WTC11 (cell line): ENCODE data around the gene FOXL1. TPM values are rescaled to one million over a fixed set of nuclear protein-coding genes. Genes with fewer than 3 reads are reported as not detected.

Source experiments
- ATAC-seq: fragments of 200-7000 bp; cut with Tn5 transposase; 2 replicates; pipeline ENCODE4 v1.10.0; 2021; ENCODE audit warnings: mild to moderate bottlenecking, moderate library complexity
- CTCF ChIA-PET: fragments of 300-600 bp; sonication (Branson Sonifier 250); formaldehyde crosslinking; loops from one replicate; lab custom pipeline; 2021; ENCODE audit warnings: antibody characterized with exemption; lab: Charles Lee
- POLR2A ChIA-PET: fragments of 350-600 bp; sonication (Branson Sonifier 250); formaldehyde crosslinking; loops from one replicate; lab custom pipeline; 2021; ENCODE audit warnings: antibody characterized with exemption; lab: Charles Lee
- DNase-seq: peaks from one replicate; pipeline ENCODE4 v3.0.0; 2021; ENCODE audit warnings: low spot score
- H3K27ac Mint-ChIP-seq: 2 replicates; pipeline ENCODE4 v1.8.0; 2021; ENCODE audit warnings: mixed read lengths
- H3K27me3 Mint-ChIP-seq: 2 replicates; pipeline ENCODE4 v1.8.0; 2021; ENCODE audit warnings: low read depth, mild to moderate bottlenecking, moderate library complexity, mixed read lengths
- H3K36me3 Mint-ChIP-seq: 2 replicates; pipeline ENCODE4 v1.8.0; 2021; ENCODE audit warnings: mixed read lengths
- H3K4me1 Mint-ChIP-seq: 2 replicates; pipeline ENCODE4 v1.8.0; 2022; ENCODE audit warnings: mixed read lengths
- H3K4me3 Mint-ChIP-seq: 2 replicates; pipeline ENCODE4 v1.8.0; 2021; ENCODE audit warnings: mild to moderate bottlenecking, moderate library complexity, mixed read lengths
- H3K9me3 Mint-ChIP-seq: 2 replicates; pipeline ENCODE4 v1.8.0; 2021; ENCODE audit warnings: mixed read lengths
- AFF4 ChIP-seq: sonication (generic); formaldehyde crosslinking; IDR thresholded peaks from 2 replicates; pipeline ENCODE4 v1.8.1; 2023; ENCODE audit warnings: mild to moderate bottlenecking, missing genetic modification reagents, borderline replicate concordance
- ATF1 ChIP-seq: sonication (generic); formaldehyde crosslinking; IDR thresholded peaks from 2 replicates; pipeline ENCODE4 v1.8.1; 2023; ENCODE audit warnings: mild to moderate bottlenecking, moderate library complexity, missing genetic modification reagents
- ATF2 ChIP-seq: sonication (generic); formaldehyde crosslinking; IDR thresholded peaks from 2 replicates; pipeline ENCODE4 v1.8.1; 2022; ENCODE audit warnings: low read depth, missing genetic modification reagents, borderline replicate concordance
- E2F1 ChIP-seq: sonication (generic); formaldehyde crosslinking; IDR thresholded peaks from 2 replicates; pipeline ENCODE4 v1.8.0; 2022; ENCODE audit warnings: mild to moderate bottlenecking, missing genetic modification reagents
- ELF4 ChIP-seq: sonication (generic); formaldehyde crosslinking; IDR thresholded peaks from 2 replicates; pipeline ENCODE4 v1.8.1; 2022; ENCODE audit warnings: low read depth, mild to moderate bottlenecking, moderate library complexity, missing genetic modification reagents
- ERG ChIP-seq: fragments of 250-450 bp; sonication (Bioruptor Pico); IDR thresholded peaks from 2 replicates; pipeline ENCODE4 v1.8.0; 2021; ENCODE audit warnings: mild to moderate bottlenecking
- GTF2I ChIP-seq: fragments of 250-450 bp; sonication (Bioruptor Pico); conservative IDR thresholded peaks from 2 replicates; pipeline ENCODE4 v1.4.0; 2021; ENCODE audit warnings: mild to moderate bottlenecking
- MAX ChIP-seq: sonication (generic); formaldehyde crosslinking; IDR thresholded peaks from 2 replicates; pipeline ENCODE4 v1.8.0; 2022; ENCODE audit warnings: mild to moderate bottlenecking, missing genetic modification reagents
- NR2C2 ChIP-seq: sonication (generic); formaldehyde crosslinking; IDR thresholded peaks from 2 replicates; pipeline ENCODE4 v1.8.0; 2022; ENCODE audit warnings: mild to moderate bottlenecking, missing genetic modification reagents
- OVOL2 ChIP-seq: fragments of 250-450 bp; sonication (Bioruptor Pico); IDR thresholded peaks from 2 replicates; pipeline ENCODE4 v1.9.0; 2021; ENCODE audit warnings: mild to moderate bottlenecking, borderline replicate concordance
- PRDM15 ChIP-seq: sonication (generic); formaldehyde crosslinking; IDR thresholded peaks from 2 replicates; pipeline ENCODE4 v1.8.0; 2022; ENCODE audit warnings: missing genetic modification reagents
- PRRX2 ChIP-seq: fragments of 250-450 bp; sonication (Bioruptor Pico); IDR thresholded peaks from 2 replicates; pipeline ENCODE4 v1.8.0; 2021; ENCODE audit warnings: mild to moderate bottlenecking
- SMAD4 ChIP-seq: sonication (generic); formaldehyde crosslinking; IDR thresholded peaks from 2 replicates; pipeline ENCODE4 v1.8.0; 2022; ENCODE audit warnings: mild to moderate bottlenecking, missing genetic modification reagents
- SOX15 ChIP-seq: fragments of 250-450 bp; sonication (Bioruptor Pico); IDR thresholded peaks from 2 replicates; pipeline ENCODE4 v1.9.0; 2021; ENCODE audit warnings: mild to moderate bottlenecking
- TEAD1 ChIP-seq: sonication (generic); formaldehyde crosslinking; IDR thresholded peaks from 2 replicates; pipeline ENCODE4 v1.8.0; 2022; ENCODE audit warnings: mild to moderate bottlenecking, missing genetic modification reagents
- USF1 ChIP-seq: sonication (generic); formaldehyde crosslinking; IDR thresholded peaks from 2 replicates; pipeline ENCODE4 v1.8.0; 2022; ENCODE audit warnings: mild to moderate bottlenecking, missing genetic modification reagents
- ZBTB43 ChIP-seq: sonication (generic); formaldehyde crosslinking; IDR thresholded peaks from 2 replicates; pipeline ENCODE4 v1.8.1; 2023; ENCODE audit warnings: mild to moderate bottlenecking, missing genetic modification reagents
- ZNF232 ChIP-seq: sonication (generic); formaldehyde crosslinking; IDR thresholded peaks from 2 replicates; pipeline ENCODE4 v1.8.0; 2022; ENCODE audit warnings: mild to moderate bottlenecking, missing genetic modification reagents
- ZNF416 ChIP-seq: fragments of 250-450 bp; sonication (Bioruptor Pico); IDR thresholded peaks from 2 replicates; pipeline ENCODE4 v1.9.0; 2021; ENCODE audit warnings: mild to moderate bottlenecking, inconsistent platforms
- ZNF423 ChIP-seq: fragments of 250-450 bp; sonication (Bioruptor Pico); IDR thresholded peaks from 2 replicates; pipeline ENCODE4 v2.1.2; 2022; ENCODE audit warnings: mild to moderate bottlenecking, moderate library complexity
- ZNF512 ChIP-seq: sonication (generic); formaldehyde crosslinking; IDR thresholded peaks from 2 replicates; pipeline ENCODE4 v1.8.1; 2022; ENCODE audit warnings: missing genetic modification reagents, borderline replicate concordance
- total RNA-seq: library from RNA; stranded (reverse); gene quantifications from 3 replicates; pipeline ENCODE4 v1.2.3, GENCODE V29; 2021

The FOXL1 gene
- total RNA-seq, 1 experiment from 2014 or later, result 0.33 TPM

- no peak for ATAC-seq
- no peak overlapping the region for H3K27ac Mint-ChIP-seq
- ChIA-PET POLR2A (interaction anchor here (0.6 kb wide), 1 partner anchor 639 kb away, joined by 3 read pairs; no protein-coding TSS in a partner anchor), CTCF (no interaction called here)
- no peak overlapping the region for H3K4me3 Mint-ChIP-seq
- no peaks in the 10 kb centered on the region for H3K27me3 Mint-ChIP-seq
- H3K9me3 Mint-ChIP-seq, result no peaks in the 10 kb centered on the region
- no peak for DNase-seq
- H3K36me3 Mint-ChIP-seq, result no peaks in the 10 kb centered on the region
- H3K4me1 Mint-ChIP-seq, result peaks cover 25% of the 10 kb centered on the region
- TF ChIP-seq PRDM15 (no peak), OVOL2 (no peak), AFF4 (CRISPR knock-in tag) (no peak), NR2C2 (CRISPR knock-in tag) (no peak), GTF2I (no peak), ERG (CRISPR knock-in tag) (no peak), E2F1 (CRISPR knock-in tag) (no peak), SOX15 (CRISPR knock-in tag) (no peak), ZBTB43 (CRISPR knock-in tag) (no peak), ZNF423 (CRISPR knock-in tag) (no peak), ATF1 (CRISPR knock-in tag) (no peak)
Observed at GRCh38 chr16:86614699-86615098, 36.4 kb downstream of the FOXL1 start.

- ATAC-seq (no peak), DNase-seq (no peak)
- no peaks in the 10 kb centered on the region for H3K36me3 Mint-ChIP-seq
- H3K4me1 Mint-ChIP-seq, result peaks cover 25% of the 10 kb centered on the region
- ChIA-PET CTCF (no interaction called here), POLR2A (no interaction called here)
- H3K27me3 Mint-ChIP-seq, result no peaks in the 10 kb centered on the region
- H3K27ac Mint-ChIP-seq, result no peak overlapping the region
- no peak overlapping the region for H3K4me3 Mint-ChIP-seq
- no peaks in the 10 kb centered on the region for H3K9me3 Mint-ChIP-seq
- TF ChIP-seq ATF2 (CRISPR knock-in tag) (no peak), ELF4 (CRISPR knock-in tag) (no peak), SMAD4 (no peak), ZNF512 (no peak), ZNF232 (CRISPR knock-in tag) (no peak), USF1 (CRISPR knock-in tag) (no peak), MAX (CRISPR knock-in tag) (no peak), PRRX2 (CRISPR knock-in tag) (no peak), TEAD1 (CRISPR knock-in tag) (no peak), ZNF416 (CRISPR knock-in tag) (no peak)
Observed at GRCh38 chr16:86616906-86617305, 38.6 kb downstream of the FOXL1 start.
